Loucy (cell line): Measurements from ENCODE around the gene EPHB1.

Experiments
- H2AFZ ChIP-seq: fragments of 200-600 bp; sonication (generic); 2 replicates; pipeline ENCODE4 v1.6.0; 2016; ENCODE audit warnings: antibody characterized with exemption, mild to moderate bottlenecking, low read length, moderate library complexity
- H3F3A ChIP-seq: fragments of 200-600 bp; 2 replicates; pipeline ENCODE4 v1.6.0; 2016; ENCODE audit warnings: antibody characterized with exemption, low read depth, mild to moderate bottlenecking
- H3K27me3 ChIP-seq: fragments of 200-600 bp; sonication (generic); 2 replicates; pipeline ENCODE4 v1.6.1; 2014; ENCODE audit warnings: low read length, mild to moderate bottlenecking; ENCODE audit not compliant: insufficient read depth, poor library complexity, severe bottlenecking
- H3K36me3 ChIP-seq: fragments of 200-600 bp; sonication (generic); 2 replicates; pipeline ENCODE4 v1.6.1; 2016; ENCODE audit warnings: low read length; ENCODE audit not compliant: insufficient read depth
- H3K4me1 ChIP-seq: fragments of 200-600 bp; sonication (generic); 2 replicates; pipeline ENCODE4 v1.5.1; 2014; ENCODE audit warnings: low read length, mild to moderate bottlenecking; ENCODE audit not compliant: insufficient read depth, poor library complexity, severe bottlenecking
- H3K4me2 ChIP-seq: fragments of 200-600 bp; sonication (generic); 2 replicates; pipeline ENCODE4 v1.6.0; 2014; ENCODE audit warnings: antibody characterized with exemption, low read length, low read depth, mild to moderate bottlenecking; ENCODE audit not compliant: poor library complexity, severe bottlenecking
- H3K4me3 ChIP-seq: fragments of 200-600 bp; sonication (generic); 2 replicates; pipeline ENCODE4 v1.5.1; 2014; ENCODE audit warnings: low read length, mild to moderate bottlenecking, mixed read lengths; ENCODE audit not compliant: poor library complexity, severe bottlenecking
- H3K79me2 ChIP-seq: fragments of 200-600 bp; sonication (generic); 2 replicates; pipeline ENCODE4 v1.6.1; 2014; ENCODE audit warnings: low read length; ENCODE audit not compliant: insufficient read depth
- H3K9ac ChIP-seq: fragments of 200-600 bp; sonication (generic); 2 replicates; pipeline ENCODE4 v1.6.0; 2014; ENCODE audit warnings: mild to moderate bottlenecking, low read depth, low read length, moderate library complexity; ENCODE audit not compliant: poor library complexity, severe bottlenecking
- H3K9me2 ChIP-seq: fragments of 200-600 bp; sonication (generic); replicated peaks from 2 replicates; pipeline ENCODE4 v1.6.1; 2016; ENCODE audit warnings: low read depth, low read length, mixed read lengths
- H3K9me3 ChIP-seq: fragments of 200-600 bp; sonication (generic); 2 replicates; pipeline ENCODE4 v1.6.1; 2014; ENCODE audit warnings: mild to moderate bottlenecking, antibody characterized with exemption, low read length, low read depth; ENCODE audit not compliant: insufficient read depth
- H4K20me1 ChIP-seq: fragments of 200-600 bp; sonication (generic); 2 replicates; pipeline ENCODE4 v1.6.0; 2014; ENCODE audit warnings: antibody characterized with exemption, low read length, mild to moderate bottlenecking; ENCODE audit not compliant: insufficient read depth, poor library complexity, severe bottlenecking
- EZH2phosphoT487 ChIP-seq: fragments of 200-600 bp; IDR thresholded peaks from 2 replicates; pipeline ENCODE4 v1.6.1; 2018; ENCODE audit warnings: antibody characterized with exemption, mild to moderate bottlenecking, moderate library complexity, borderline replicate concordance
- TF ChIP-seq, protein P1 (sequence below): fragments of 200-600 bp; sonication (generic); conservative IDR thresholded peaks from 2 replicates; pipeline ENCODE4 v1.5.1; 2014; ENCODE audit warnings: mild to moderate bottlenecking, antibody characterized with exemption, low read length

EPHB1 gene

DNA sequence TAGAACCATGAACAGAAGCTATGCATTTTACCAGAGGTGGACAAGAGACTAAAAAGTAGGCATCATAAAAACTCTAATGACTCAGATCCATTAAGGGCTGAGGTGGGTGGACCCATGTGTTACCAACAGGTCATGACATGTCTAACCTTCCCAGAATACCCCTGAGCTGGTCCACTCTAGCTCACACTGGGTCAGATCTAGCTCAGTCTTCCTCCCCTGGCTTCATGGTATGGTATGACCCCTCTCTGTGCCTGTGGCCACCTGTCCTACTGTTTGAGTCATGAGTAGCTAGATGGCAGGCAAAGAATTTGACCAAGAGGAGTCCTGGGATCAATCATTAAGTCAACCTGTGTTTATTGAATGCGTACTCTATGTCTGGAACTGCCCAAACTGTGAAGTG, 340.4 kb downstream of the EPHB1 start:
- Histone ChIP-seq H3K79me2 (no peaks in the 10 kb centered on the region), H3F3A (no peaks in the 10 kb centered on the region), H4K20me1 (no peaks in the 10 kb centered on the region), H3K9me2 (no peaks in the 10 kb centered on the region), H3K4me1 (no peaks in the 10 kb centered on the region), H3K9ac (no peak overlapping the region), H3K4me3 (no peak overlapping the region), H3K4me2 (no peak overlapping the region), H3K36me3 (no peaks in the 10 kb centered on the region), H3K9me3 (no peaks in the 10 kb centered on the region), H3K27me3 (no peaks in the 10 kb centered on the region), H2AFZ (no peak overlapping the region)
- TF ChIP-seq, protein P1, sequence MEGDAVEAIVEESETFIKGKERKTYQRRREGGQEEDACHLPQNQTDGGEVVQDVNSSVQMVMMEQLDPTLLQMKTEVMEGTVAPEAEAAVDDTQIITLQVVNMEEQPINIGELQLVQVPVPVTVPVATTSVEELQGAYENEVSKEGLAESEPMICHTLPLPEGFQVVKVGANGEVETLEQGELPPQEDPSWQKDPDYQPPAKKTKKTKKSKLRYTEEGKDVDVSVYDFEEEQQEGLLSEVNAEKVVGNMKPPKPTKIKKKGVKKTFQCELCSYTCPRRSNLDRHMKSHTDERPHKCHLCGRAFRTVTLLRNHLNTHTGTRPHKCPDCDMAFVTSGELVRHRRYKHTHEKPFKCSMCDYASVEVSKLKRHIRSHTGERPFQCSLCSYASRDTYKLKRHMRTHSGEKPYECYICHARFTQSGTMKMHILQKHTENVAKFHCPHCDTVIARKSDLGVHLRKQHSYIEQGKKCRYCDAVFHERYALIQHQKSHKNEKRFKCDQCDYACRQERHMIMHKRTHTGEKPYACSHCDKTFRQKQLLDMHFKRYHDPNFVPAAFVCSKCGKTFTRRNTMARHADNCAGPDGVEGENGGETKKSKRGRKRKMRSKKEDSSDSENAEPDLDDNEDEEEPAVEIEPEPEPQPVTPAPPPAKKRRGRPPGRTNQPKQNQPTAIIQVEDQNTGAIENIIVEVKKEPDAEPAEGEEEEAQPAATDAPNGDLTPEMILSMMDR, result no peak
- no peak for TF ChIP-seq EZH2phosphoT487

GRCh38 chr3:135136361-135137100, 341.5 kb downstream of the EPHB1 start:
- H2AFZ ChIP-seq, result no peak overlapping the region
- H3F3A ChIP-seq, result no peaks in the 10 kb centered on the region
- no peaks in the 10 kb centered on the region for H3K36me3 ChIP-seq
- no peak for TF ChIP-seq EZH2phosphoT487
- TF ChIP-seq, protein P1, result no peak
- no peaks in the 10 kb centered on the region for H3K79me2 ChIP-seq
- no peaks in the 10 kb centered on the region for H3K27me3 ChIP-seq
- H3K4me2 ChIP-seq, result no peak overlapping the region
- H3K4me1 ChIP-seq, result no peaks in the 10 kb centered on the region
- H3K9me3 ChIP-seq, result no peaks in the 10 kb centered on the region
- no peaks in the 10 kb centered on the region for H3K9me2 ChIP-seq
- H3K9ac ChIP-seq, result no peak overlapping the region
- H4K20me1 ChIP-seq, result no peaks in the 10 kb centered on the region
- H3K4me3 ChIP-seq, result no peak overlapping the region

- no peaks in the 10 kb centered on the region for H3K4me1 ChIP-seq
- no peak overlapping the region for H3K4me2 ChIP-seq
- no peaks in the 10 kb centered on the region for H3F3A ChIP-seq
- no peak overlapping the region for H3K9ac ChIP-seq
- no peaks in the 10 kb centered on the region for H3K9me3 ChIP-seq
- no peak overlapping the region for H2AFZ ChIP-seq
- H3K79me2 ChIP-seq, result no peaks in the 10 kb centered on the region
- no peaks in the 10 kb centered on the region for H3K27me3 ChIP-seq
- no peaks in the 10 kb centered on the region for H3K36me3 ChIP-seq
- H3K4me3 ChIP-seq, result no peak overlapping the region
- H3K9me2 ChIP-seq, result no peaks in the 10 kb centered on the region
- TF ChIP-seq, protein P1, result no peak
- no peak for TF ChIP-seq EZH2phosphoT487
- no peaks in the 10 kb centered on the region for H4K20me1 ChIP-seq
These were observed 342.2 kb downstream of the EPHB1 start for GRCh38 chr3:135137296-135137695.
